GM12865 (cell line): ENCODE data around the gene MAGEA11.
"Not testable (repeated sequence)": the region's sequence is repeated elsewhere in the genome, so short reads cannot be mapped to it uniquely, and the experiment has no call there.

Experiments used
- DNase-seq: peaks from one replicate; pipeline ENCODE4 v3.0.0; 2010; ENCODE audit warnings: low read depth
- H3K4me3 ChIP-seq: 2 replicates; pipeline ENCODE4 v1.5.1; 2011; ENCODE audit warnings: mild to moderate bottlenecking, low read depth, low read length, control low read depth
- TF ChIP-seq, protein P1 (sequence below): IDR thresholded peaks from 2 replicates; pipeline ENCODE4 v1.5.1; 2011; ENCODE audit warnings: low read length, control low read depth, low read depth, inconsistent platforms; ENCODE audit not compliant: insufficient read depth; ENCODE audit errors: missing control alignments

The MAGEA11 gene

DNA sequence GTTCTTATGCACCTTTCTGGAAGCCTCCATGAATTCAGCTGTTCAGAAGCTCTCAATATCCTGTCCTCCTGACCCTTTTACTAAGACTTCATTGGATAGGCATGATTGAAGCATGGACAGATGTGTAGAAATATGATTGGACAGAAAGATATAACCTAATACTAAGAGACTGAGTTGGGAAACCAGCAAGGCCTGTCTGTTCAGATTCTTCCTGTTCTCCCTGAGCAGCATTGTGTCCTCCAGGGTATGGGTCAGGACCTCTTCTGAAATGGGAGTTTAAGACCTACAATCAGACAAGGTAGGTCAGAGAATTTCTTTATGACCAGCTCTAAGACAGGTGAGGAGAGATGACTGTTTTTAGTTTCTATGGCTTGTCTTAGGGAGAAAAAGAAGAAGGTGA lies 23.9 kb upstream of the MAGEA11 start:
- TF ChIP-seq, protein P1, sequence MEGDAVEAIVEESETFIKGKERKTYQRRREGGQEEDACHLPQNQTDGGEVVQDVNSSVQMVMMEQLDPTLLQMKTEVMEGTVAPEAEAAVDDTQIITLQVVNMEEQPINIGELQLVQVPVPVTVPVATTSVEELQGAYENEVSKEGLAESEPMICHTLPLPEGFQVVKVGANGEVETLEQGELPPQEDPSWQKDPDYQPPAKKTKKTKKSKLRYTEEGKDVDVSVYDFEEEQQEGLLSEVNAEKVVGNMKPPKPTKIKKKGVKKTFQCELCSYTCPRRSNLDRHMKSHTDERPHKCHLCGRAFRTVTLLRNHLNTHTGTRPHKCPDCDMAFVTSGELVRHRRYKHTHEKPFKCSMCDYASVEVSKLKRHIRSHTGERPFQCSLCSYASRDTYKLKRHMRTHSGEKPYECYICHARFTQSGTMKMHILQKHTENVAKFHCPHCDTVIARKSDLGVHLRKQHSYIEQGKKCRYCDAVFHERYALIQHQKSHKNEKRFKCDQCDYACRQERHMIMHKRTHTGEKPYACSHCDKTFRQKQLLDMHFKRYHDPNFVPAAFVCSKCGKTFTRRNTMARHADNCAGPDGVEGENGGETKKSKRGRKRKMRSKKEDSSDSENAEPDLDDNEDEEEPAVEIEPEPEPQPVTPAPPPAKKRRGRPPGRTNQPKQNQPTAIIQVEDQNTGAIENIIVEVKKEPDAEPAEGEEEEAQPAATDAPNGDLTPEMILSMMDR = no peak
- H3K4me3 ChIP-seq = no peak overlapping the region
- no peak for DNase-seq

DNA sequence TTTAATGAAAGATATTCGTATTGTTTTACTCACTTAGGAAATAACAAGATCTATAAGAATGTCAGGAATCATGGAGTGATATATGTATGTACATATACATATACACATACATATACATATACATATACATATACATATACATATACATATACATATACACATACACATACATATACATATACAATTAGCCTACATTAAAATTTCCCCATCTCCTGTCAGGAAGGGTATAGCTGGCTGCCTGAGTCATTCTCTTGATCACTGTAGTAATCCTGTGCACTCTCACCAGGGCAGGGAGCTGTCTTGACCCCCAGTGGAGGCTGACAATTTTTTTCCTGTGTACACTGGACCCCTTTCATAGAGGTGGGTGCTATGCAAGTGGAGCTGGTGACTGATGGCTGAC lies 23.3 kb upstream of the MAGEA11 start:
- no peak overlapping the region for H3K4me3 ChIP-seq
- TF ChIP-seq, protein P1 = no peak
- no peak for DNase-seq

DNA sequence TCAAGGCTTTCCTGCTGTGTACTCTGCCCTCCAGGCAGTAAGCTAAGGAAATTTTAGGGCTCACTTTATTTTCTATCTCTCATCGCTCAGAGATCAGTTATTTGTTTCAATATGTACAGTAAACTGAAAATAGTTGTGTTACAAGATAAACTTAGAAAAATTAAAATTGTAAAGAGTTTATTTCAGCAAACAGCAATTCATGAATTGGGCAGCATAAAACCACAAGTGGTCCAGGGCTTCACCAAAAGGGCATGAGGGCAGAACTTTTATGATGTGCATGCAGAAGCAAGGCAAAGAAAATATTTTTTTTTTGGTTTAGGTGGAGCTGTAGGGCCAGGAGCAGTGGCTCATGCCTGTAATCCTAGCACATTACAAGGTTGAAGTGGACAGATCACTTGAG lies 20.1 kb upstream of the MAGEA11 start:
- H3K4me3 ChIP-seq = no peak overlapping the region
- DNase-seq = no peak
- TF ChIP-seq, protein P1 = no peak

DNA sequence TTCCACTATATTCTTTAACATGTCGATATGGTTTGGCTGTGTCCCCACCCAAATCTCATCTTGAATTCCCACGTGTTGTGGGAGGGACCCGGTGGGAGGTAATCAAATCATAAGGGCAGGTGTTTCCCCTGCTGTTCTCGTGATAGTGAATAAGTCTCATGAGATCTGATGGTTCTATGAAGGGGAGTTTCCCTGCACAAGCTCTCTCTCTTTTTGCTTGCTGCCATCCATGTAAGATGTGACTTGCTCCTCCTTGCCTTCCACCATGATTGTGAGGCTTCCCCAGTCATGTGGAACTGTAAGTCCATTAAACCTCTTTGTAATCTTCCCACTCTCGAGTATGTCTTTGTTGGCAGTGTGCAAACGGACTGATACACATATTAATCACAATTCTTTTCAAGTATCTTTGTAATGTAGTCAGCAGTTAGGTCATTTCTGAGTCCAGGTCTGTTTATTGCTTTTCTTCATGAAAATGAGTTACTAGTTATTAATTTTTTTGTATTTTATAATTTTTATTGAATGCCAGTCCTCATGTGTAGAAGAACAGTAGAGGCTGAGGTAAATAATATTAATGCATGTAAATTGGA lies 19.1 kb upstream of the MAGEA11 start:
- H3K4me3 ChIP-seq, DNase-seq: not testable (repeated sequence)

DNA sequence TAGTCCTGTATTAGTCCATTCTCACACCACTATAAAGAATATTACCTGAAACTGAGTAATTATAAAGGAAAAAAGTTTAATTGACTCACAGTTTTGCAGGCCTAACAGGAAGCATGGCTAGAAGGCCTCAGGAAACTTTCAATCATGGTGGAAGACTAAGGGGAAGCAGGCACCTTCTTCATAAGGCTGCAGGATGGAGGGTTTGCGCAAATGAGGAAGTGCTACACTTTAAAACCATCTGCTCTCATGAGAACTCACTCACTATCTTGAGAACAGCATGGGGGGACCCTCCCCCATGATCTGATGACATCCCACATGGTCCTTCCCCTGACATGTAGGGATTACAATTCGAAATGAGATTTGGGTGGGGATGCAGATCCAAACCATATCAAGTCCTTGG lies 12.1 kb upstream of the MAGEA11 start:
- DNase-seq = no peak
- H3K4me3 ChIP-seq = no peak overlapping the region
- TF ChIP-seq, protein P1 = no peak

DNA sequence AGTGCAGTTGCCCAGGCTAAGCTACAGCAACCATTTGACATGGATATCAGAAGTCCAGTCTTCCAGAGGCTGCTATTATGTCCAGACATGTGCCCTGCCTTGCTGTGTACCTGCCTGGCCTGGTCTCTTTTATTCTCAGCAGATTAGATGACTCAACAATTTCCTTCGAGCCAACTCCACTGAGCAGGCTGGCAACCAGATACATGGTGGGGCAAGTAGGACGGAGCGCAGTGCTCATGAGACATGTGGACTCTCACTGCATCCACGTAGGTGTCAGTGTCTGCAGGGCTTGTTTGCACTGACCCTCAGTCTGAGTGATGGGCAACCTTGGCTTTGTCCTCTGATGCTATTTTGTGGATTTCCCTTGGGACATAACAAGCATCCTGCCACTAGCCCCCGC lies 7.2 kb upstream of the MAGEA11 start:
- DNase-seq = no peak
- H3K4me3 ChIP-seq = no peak overlapping the region
- TF ChIP-seq, protein P1 = no peak

DNA sequence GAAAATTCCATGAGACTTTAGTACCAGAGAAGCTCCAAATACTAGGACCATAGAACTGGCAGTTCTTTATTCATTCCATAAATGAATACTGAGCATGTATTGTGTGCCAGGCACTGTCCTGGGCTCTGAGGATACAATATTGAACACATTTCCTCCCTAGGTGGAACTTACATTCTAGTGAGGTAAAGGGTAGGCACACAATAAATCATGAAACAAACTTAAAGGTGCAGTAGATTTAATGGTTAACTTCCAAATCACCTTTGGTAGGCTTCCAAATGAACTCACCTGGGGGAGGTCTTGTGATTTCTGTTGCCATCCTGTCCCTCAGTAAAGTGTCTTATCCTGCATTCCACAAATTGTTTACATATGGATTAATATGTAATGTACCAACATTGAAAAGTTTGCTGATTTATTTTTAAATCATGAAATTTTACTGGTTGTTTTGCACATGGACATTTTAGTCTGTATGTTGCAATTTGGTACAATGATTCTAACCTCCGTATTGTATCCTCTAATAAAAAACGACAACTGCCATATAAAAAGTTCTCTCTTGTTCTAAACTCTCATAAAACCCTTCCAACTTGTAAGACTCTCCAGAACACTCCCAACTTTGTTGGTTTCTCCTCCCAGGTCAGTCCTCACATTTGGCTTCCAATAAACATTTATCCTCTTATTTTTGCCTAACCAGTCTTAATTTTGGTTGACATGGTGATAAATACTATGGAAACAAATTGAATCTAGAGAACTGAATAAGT lies 4.5 kb upstream of the MAGEA11 start:
- DNase-seq = no peak
- no peak overlapping the region for H3K4me3 ChIP-seq

More for the DNA sequence above, 4.5 kb upstream of the MAGEA11 start:
- TF ChIP-seq, protein P1 = no peak
